Measurements from ENCODE around the gene P2RY4.
"Not testable (repeated sequence)": the region's sequence is repeated elsewhere in the genome, so short reads cannot be mapped to it uniquely, and the experiment has no call there.

Gene P2RY4

GRCh38 chrX:70241501-70241900 lies 18.5 kb downstream of the P2RY4 start:
- no peak for DNase-seq

GRCh38 chrX:70240751-70241150 lies 19.3 kb downstream of the P2RY4 start:
- no peak for DNase-seq

- DNase-seq, result no peak
Measured at GRCh38 chrX:70234355-70234754, 25.6 kb downstream of the P2RY4 start, which contains the start of gene AWAT1. TSS of gene AWAT1 (plus strand) at chrX:70234655. CDS start at chrX:70234696, 41 bp downstream.

GRCh38 chrX:70231666-70232065 lies 28.3 kb downstream of the P2RY4 start:
- DNase-seq, result no peak

GRCh38 chrX:70226687-70227086 lies 33.3 kb downstream of the P2RY4 start:
- DNase-seq, result no peak

GRCh38 chrX:70226048-70226447 lies 34.0 kb downstream of the P2RY4 start:
- DNase-seq, result no peak

GRCh38 chrX:70219938-70220764 lies 39.9 kb downstream of the P2RY4 start:
- DNase-seq, result no peak

- DNase-seq, result not testable (repeated sequence)
Measured at GRCh38 chrX:70209570-70209969, 50.4 kb downstream of the P2RY4 start.

- no peak for DNase-seq
Measured at GRCh38 chrX:70208479-70208878, 51.5 kb downstream of the P2RY4 start.
